ENCODE data around the gene EYS.
"Not testable (repeated sequence)": the region's sequence is repeated elsewhere in the genome, so short reads cannot be mapped to it uniquely, and the experiment has no call there.

The EYS gene

DNA sequence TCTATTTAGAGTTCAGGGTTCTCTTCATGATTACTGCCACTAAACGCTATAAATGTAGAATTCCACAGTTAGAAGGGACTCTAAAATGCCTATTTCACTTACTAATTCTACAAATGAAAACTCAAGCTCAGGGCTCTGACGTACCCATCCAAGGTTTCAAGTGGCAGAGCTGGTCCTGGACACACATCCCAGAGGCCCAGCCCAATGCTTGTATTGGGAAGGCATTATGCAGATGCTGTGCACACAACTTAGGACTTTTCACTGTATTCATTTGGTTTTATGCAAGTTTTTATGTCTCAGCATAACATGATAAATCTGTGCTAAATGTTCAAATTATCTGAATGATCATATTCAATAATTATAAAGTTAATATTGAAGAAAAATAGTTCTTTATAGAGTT, 1761.0 kb downstream of the EYS start:
- ATAC-seq (replicated peaks; ENCODE audit: extremely low read depth, poor library complexity, severe bottlenecking) = no peak

GRCh38 chr6:63943826-63944225, 1763.2 kb downstream of the EYS start:
- H3K4me3 Mint-ChIP-seq = no peak overlapping the region
- no peak for DNase-seq (ENCODE audit: low spot score in 2 of 2)
- no peak for ATAC-seq (replicated peaks; ENCODE audit: extremely low read depth, poor library complexity, severe bottlenecking)
- no peaks in the 10 kb centered on the region for H3K4me1 Mint-ChIP-seq
- no peaks in the 10 kb centered on the region for H3K27me3 Mint-ChIP-seq
- H3K9me3 Mint-ChIP-seq = peaks cover 5% of the 10 kb centered on the region
- no peak overlapping the region for H3K27ac Mint-ChIP-seq (ENCODE audit: low read depth)
- no peaks in the 10 kb centered on the region for H3K36me3 Mint-ChIP-seq (ENCODE audit: insufficient read depth)

More for the DNA sequence above, 1761.0 kb downstream of the EYS start:
- H3K9me3 Mint-ChIP-seq = peaks cover 5% of the 10 kb centered on the region
- H3K4me1 Mint-ChIP-seq = no peaks in the 10 kb centered on the region
- H3K27me3 Mint-ChIP-seq = no peaks in the 10 kb centered on the region
- H3K36me3 Mint-ChIP-seq (ENCODE audit: insufficient read depth) = no peaks in the 10 kb centered on the region
- no peak overlapping the region for H3K4me3 Mint-ChIP-seq
- DNase-seq (ENCODE audit: low spot score in 2 of 2) = no peak
- no peak overlapping the region for H3K27ac Mint-ChIP-seq (ENCODE audit: low read depth)

DNA sequence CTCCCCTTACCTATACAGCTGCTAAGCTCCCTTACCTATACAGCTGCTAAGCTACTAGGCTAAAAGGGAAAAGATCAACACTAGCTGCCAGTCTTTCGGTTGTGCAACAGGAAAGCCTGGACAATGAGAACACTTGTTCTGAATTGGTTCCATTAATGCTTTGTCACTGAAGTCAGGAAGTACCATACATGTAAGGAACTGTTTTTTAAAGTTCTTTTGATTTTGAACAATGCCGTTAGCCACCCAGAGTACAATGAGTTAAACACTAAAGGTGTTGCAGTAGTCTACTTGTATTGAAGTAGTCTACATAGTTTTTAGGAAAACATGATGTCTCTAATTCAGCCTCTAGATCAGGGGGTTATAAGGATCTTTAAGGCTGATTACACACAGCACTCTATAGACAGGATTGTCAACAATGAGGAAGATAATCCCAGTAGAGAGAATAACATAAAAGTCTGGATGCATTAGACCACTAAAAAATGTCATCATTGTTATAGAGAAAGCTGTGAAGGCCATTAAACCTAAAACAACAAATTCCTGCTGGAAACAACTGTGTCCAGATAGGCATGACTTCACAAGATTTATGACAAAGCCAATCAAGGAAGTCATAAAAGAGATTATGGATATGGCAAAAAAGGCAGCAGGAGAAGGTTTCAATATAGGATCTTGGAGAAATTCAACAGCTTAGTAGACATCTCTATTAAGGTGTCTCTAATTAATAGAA, 1765.1 kb downstream of the EYS start:
- DNase-seq (ENCODE audit: low spot score in 2 of 2) (no peak), ATAC-seq (replicated peaks; ENCODE audit: extremely low read depth, poor library complexity, severe bottlenecking) (no peak)
- H3K27ac Mint-ChIP-seq (ENCODE audit: low read depth) = no peak overlapping the region
- H3K36me3 Mint-ChIP-seq (ENCODE audit: insufficient read depth) = no peaks in the 10 kb centered on the region
- peaks cover 5% of the 10 kb centered on the region for H3K9me3 Mint-ChIP-seq
- H3K4me1 Mint-ChIP-seq = no peaks in the 10 kb centered on the region
- no peak overlapping the region for H3K4me3 Mint-ChIP-seq
- no peaks in the 10 kb centered on the region for H3K27me3 Mint-ChIP-seq

DNA sequence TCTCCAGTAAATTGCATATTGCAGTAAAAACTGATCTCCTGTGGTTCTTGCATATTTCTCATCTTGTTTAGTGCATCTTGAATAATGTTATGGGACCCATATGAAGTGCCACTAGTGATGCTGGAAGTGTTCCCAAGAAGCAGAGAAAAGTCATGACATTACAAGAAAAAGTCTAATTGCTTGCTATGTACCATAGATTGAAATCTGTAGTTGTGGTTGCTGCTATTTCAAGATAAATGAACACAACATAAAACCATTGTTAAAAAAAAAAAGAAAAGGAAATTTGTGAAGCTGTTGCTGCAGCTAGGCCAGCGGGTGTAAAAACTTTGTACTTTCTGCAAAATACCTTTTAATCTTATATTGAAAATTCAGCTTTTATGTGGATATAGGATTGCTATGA, 1767.0 kb downstream of the EYS start:
- no peak overlapping the region for H3K4me3 Mint-ChIP-seq
- H3K27ac Mint-ChIP-seq (ENCODE audit: low read depth) = no peak overlapping the region
- no peak for DNase-seq (ENCODE audit: low spot score in 2 of 2)
- no peaks in the 10 kb centered on the region for H3K36me3 Mint-ChIP-seq (ENCODE audit: insufficient read depth)
- no peak for ATAC-seq (replicated peaks; ENCODE audit: extremely low read depth, poor library complexity, severe bottlenecking)
- peaks cover 3% of the 10 kb centered on the region for H3K9me3 Mint-ChIP-seq
- no peaks in the 10 kb centered on the region for H3K27me3 Mint-ChIP-seq
- no peaks in the 10 kb centered on the region for H3K4me1 Mint-ChIP-seq

DNA sequence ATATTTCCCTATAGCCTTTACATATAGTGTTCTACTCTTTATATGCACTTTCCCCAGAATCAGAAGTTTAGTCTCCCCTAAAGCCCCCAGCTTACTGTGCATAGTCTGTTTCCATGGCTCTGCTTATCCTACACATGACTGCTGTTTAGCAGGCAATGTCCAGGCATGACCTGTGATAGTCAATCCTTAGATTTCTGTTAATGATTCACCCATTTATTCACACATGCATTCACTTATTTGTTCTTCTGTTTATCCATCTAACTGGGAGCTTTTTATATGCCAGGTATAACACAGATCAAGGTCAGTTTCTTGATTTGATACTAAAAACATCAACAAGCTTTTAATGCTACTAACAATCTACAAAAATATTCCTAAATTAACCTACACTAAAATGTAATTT, 1770.6 kb downstream of the EYS start:
- Mint-ChIP-seq H3K36me3 (ENCODE audit: insufficient read depth) (no peaks in the 10 kb centered on the region), H3K27ac (ENCODE audit: low read depth) (no peak overlapping the region), H3K27me3 (no peaks in the 10 kb centered on the region), H3K4me1 (no peaks in the 10 kb centered on the region), H3K9me3 (no peaks in the 10 kb centered on the region), H3K4me3 (no peak overlapping the region)
- DNase-seq (ENCODE audit: low spot score in 2 of 2) = no peak
- no peak for ATAC-seq (replicated peaks; ENCODE audit: extremely low read depth, poor library complexity, severe bottlenecking)

- Mint-ChIP-seq H3K36me3 (ENCODE audit: insufficient read depth) (no peaks in the 10 kb centered on the region), H3K27ac (ENCODE audit: low read depth) (no peak overlapping the region)
- ATAC-seq (replicated peaks; ENCODE audit: extremely low read depth, poor library complexity, severe bottlenecking) = no peak
Measured at GRCh38 chr6:63935732-63936131, 1771.3 kb downstream of the EYS start.

GRCh38 chr6:63933948-63934347, 1773.1 kb downstream of the EYS start:
- not testable (repeated sequence) for H3K27me3 Mint-ChIP-seq; H3K36me3 Mint-ChIP-seq (ENCODE audit: insufficient read depth); H3K9me3 Mint-ChIP-seq; H3K4me1 Mint-ChIP-seq; H3K27ac Mint-ChIP-seq (ENCODE audit: low read depth); H3K4me3 Mint-ChIP-seq; ATAC-seq (replicated peaks; ENCODE audit: extremely low read depth, poor library complexity, severe bottlenecking); DNase-seq (ENCODE audit: low spot score in 2 of 2)

More at GRCh38 chr6:63935732-63936131, 1771.3 kb downstream of the EYS start:
- Mint-ChIP-seq H3K27me3 (no peaks in the 10 kb centered on the region), H3K9me3 (no peaks in the 10 kb centered on the region), H3K4me1 (no peaks in the 10 kb centered on the region), H3K4me3 (no peak overlapping the region)
- no peak for DNase-seq (ENCODE audit: low spot score in 2 of 2)

DNA sequence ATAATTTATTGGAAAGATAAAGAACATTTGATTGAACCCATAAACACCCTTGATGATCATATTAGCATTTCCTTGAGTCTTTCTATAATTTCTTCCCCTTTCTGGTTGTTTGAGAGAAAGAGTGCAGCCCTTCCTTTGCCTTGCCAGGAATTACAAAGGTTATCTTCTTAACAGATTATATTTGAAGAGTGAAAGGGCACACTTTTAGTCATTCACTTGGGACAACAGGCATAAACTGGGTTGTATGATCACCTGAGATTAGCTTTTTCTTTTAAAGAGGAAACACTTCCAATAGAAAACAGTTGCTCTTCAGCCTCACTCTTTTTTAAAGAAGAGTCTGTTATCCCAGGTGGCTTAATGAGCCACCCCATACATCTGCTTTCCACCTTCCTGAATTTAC, 1776.2 kb downstream of the EYS start:
- H3K27ac Mint-ChIP-seq (ENCODE audit: low read depth) = no peak overlapping the region
- ATAC-seq (replicated peaks; ENCODE audit: extremely low read depth, poor library complexity, severe bottlenecking) (no peak), DNase-seq (ENCODE audit: low spot score in 2 of 2) (no peak)
- H3K4me3 Mint-ChIP-seq = no peak overlapping the region
- H3K4me1 Mint-ChIP-seq = no peaks in the 10 kb centered on the region
- H3K36me3 Mint-ChIP-seq (ENCODE audit: insufficient read depth) = no peaks in the 10 kb centered on the region
- no peaks in the 10 kb centered on the region for H3K9me3 Mint-ChIP-seq
- H3K27me3 Mint-ChIP-seq = no peaks in the 10 kb centered on the region

DNA sequence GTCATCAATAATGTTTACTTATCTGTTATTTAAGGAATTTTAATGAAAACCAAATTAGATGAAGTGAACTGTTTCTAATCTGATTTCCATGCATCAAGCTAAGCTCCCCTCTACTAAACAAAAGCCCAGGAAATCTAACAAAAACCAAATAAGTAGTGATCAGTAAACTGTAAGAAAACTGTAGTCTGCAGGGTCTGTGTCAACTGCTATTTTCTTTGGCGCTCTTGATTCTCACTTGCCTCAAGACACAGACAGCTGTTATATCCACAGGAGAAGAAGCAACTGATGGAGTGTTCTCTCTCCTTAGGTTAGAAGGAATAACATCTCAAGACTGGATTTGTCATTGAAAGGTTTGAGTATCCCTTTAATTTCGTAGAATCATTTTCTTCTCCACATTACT, 1777.9 kb downstream of the EYS start:
- ATAC-seq (replicated peaks; ENCODE audit: extremely low read depth, poor library complexity, severe bottlenecking) (no peak), DNase-seq (ENCODE audit: low spot score in 2 of 2) (no peak)
- no peak overlapping the region for H3K27ac Mint-ChIP-seq (ENCODE audit: low read depth)
- H3K27me3 Mint-ChIP-seq = no peaks in the 10 kb centered on the region
- H3K4me3 Mint-ChIP-seq = no peak overlapping the region
- H3K9me3 Mint-ChIP-seq = no peaks in the 10 kb centered on the region
- no peaks in the 10 kb centered on the region for H3K4me1 Mint-ChIP-seq
- H3K36me3 Mint-ChIP-seq (ENCODE audit: insufficient read depth) = no peaks in the 10 kb centered on the region

- H3K9me3 Mint-ChIP-seq = no peaks in the 10 kb centered on the region
- H3K4me3 Mint-ChIP-seq = no peak overlapping the region
- no peak for ATAC-seq (replicated peaks; ENCODE audit: extremely low read depth, poor library complexity, severe bottlenecking)
- no peaks in the 10 kb centered on the region for H3K4me1 Mint-ChIP-seq
- DNase-seq (ENCODE audit: low spot score in 2 of 2) = no peak
- no peaks in the 10 kb centered on the region for H3K27me3 Mint-ChIP-seq
- no peaks in the 10 kb centered on the region for H3K36me3 Mint-ChIP-seq (ENCODE audit: insufficient read depth)
- no peak overlapping the region for H3K27ac Mint-ChIP-seq (ENCODE audit: low read depth)
Measured at GRCh38 chr6:63928613-63929012, 1778.4 kb downstream of the EYS start.

- H3K27ac Mint-ChIP-seq (ENCODE audit: low read depth) = no peak overlapping the region
- H3K9me3 Mint-ChIP-seq = no peaks in the 10 kb centered on the region
- H3K27me3 Mint-ChIP-seq = no peaks in the 10 kb centered on the region
- H3K36me3 Mint-ChIP-seq (ENCODE audit: insufficient read depth) = no peaks in the 10 kb centered on the region
- H3K4me3 Mint-ChIP-seq = no peak overlapping the region
- no peak for ATAC-seq (replicated peaks; ENCODE audit: extremely low read depth, poor library complexity, severe bottlenecking)
- DNase-seq (ENCODE audit: low spot score in 2 of 2) = no peak
- no peaks in the 10 kb centered on the region for H3K4me1 Mint-ChIP-seq
Measured at GRCh38 chr6:63926950-63927927, 1779.8 kb downstream of the EYS start.

GRCh38 chr6:63926258-63926780, 1780.7 kb downstream of the EYS start:
- DNase-seq (ENCODE audit: low spot score in 2 of 2) = no peak
- no peak overlapping the region for H3K4me3 Mint-ChIP-seq
- H3K27me3 Mint-ChIP-seq = no peaks in the 10 kb centered on the region

More at GRCh38 chr6:63926258-63926780, 1780.7 kb downstream of the EYS start:
- H3K27ac Mint-ChIP-seq (ENCODE audit: low read depth) = no peak overlapping the region
- H3K36me3 Mint-ChIP-seq (ENCODE audit: insufficient read depth) = no peaks in the 10 kb centered on the region
- no peaks in the 10 kb centered on the region for H3K9me3 Mint-ChIP-seq
- no peak for ATAC-seq (replicated peaks; ENCODE audit: extremely low read depth, poor library complexity, severe bottlenecking)
- no peaks in the 10 kb centered on the region for H3K4me1 Mint-ChIP-seq
